GM21737 (cell line): ENCODE data around the gene TENM4.
"Not testable (repeated sequence)": the region's sequence is repeated elsewhere in the genome, so short reads cannot be mapped to it uniquely, and the experiment has no call there.

Source experiments
- ATAC-seq: cut with Tn5 transposase; IDR thresholded peaks from one replicate; pipeline ENCODE4 v1.9.1; 2021; ENCODE audit warnings: mild to moderate bottlenecking, moderate library complexity; ENCODE audit not compliant: unreplicated experiment

The TENM4 gene

GRCh38 chr11:79255965-79256364, 184.9 kb downstream of the TENM4 start:
- ATAC-seq, result no peak

- ATAC-seq, result no peak
These were observed 187.6 kb downstream of the TENM4 start for GRCh38 chr11:79253280-79253679.

GRCh38 chr11:79249295-79249993, 191.4 kb downstream of the TENM4 start:
- no peak for ATAC-seq

GRCh38 chr11:79244798-79245197, 196.0 kb downstream of the TENM4 start:
- ATAC-seq, result no peak

- ATAC-seq, result no peak
These were observed 196.5 kb downstream of the TENM4 start for GRCh38 chr11:79244241-79244772.

- no peak for ATAC-seq
These were observed 197.2 kb downstream of the TENM4 start for GRCh38 chr11:79243422-79244210.

- no peak for ATAC-seq
These were observed 198.2 kb downstream of the TENM4 start for GRCh38 chr11:79242616-79243015.

GRCh38 chr11:79241852-79242241, 199.0 kb downstream of the TENM4 start:
- no peak for ATAC-seq

GRCh38 chr11:79241205-79241851, 199.5 kb downstream of the TENM4 start:
- no peak for ATAC-seq

GRCh38 chr11:79237703-79238102, 203.1 kb downstream of the TENM4 start:
- no peak for ATAC-seq

GRCh38 chr11:79237091-79237490, 203.7 kb downstream of the TENM4 start:
- no peak for ATAC-seq

GRCh38 chr11:79236541-79236971, 204.3 kb downstream of the TENM4 start:
- ATAC-seq, result no peak

- ATAC-seq, result no peak
These were observed 205.1 kb downstream of the TENM4 start for GRCh38 chr11:79235696-79236095.

- ATAC-seq, result no peak
These were observed 208.5 kb downstream of the TENM4 start for GRCh38 chr11:79232346-79232745.

GRCh38 chr11:79229047-79229446, 211.8 kb downstream of the TENM4 start:
- ATAC-seq, result no peak

- no peak for ATAC-seq
These were observed 212.8 kb downstream of the TENM4 start for GRCh38 chr11:79227767-79228755.

GRCh38 chr11:79227308-79227707, 213.5 kb downstream of the TENM4 start:
- no peak for ATAC-seq

- no peak for ATAC-seq
These were observed 214.7 kb downstream of the TENM4 start for GRCh38 chr11:79226126-79226525.

- not testable (repeated sequence) for ATAC-seq
These were observed 218.7 kb downstream of the TENM4 start for GRCh38 chr11:79222163-79222562.

GRCh38 chr11:79221444-79222130, 219.2 kb downstream of the TENM4 start:
- ATAC-seq, result no peak
